Suprapubic skin (tissue), 4 donors: Measurements from ENCODE around the gene C2CD4C. TPM values are rescaled to one million over a fixed set of nuclear protein-coding genes. Genes with fewer than 3 reads are reported as not detected.

Source experiments
- DNase-seq, 2 donors: peaks; one replicate each; pipeline ENCODE4 v3.0.0-alpha.2; 2019; ENCODE audit warnings: low spot score in 2 of 2
- H3K27ac ChIP-seq: fragments of 200-600 bp; sonication (generic); one replicate; pipeline ENCODE4 v1.5.1; 2019
- H3K27me3 ChIP-seq: fragments of 200-600 bp; sonication (generic); one replicate; pipeline ENCODE4 v1.5.1; 2019
- H3K36me3 ChIP-seq: fragments of 200-600 bp; sonication (generic); one replicate; pipeline ENCODE4 v1.5.1; 2019
- H3K4me1 ChIP-seq: fragments of 200-600 bp; sonication (generic); one replicate; pipeline ENCODE4 v1.5.1; 2019
- H3K4me3 ChIP-seq: fragments of 200-600 bp; sonication (generic); one replicate; pipeline ENCODE4 v1.5.1; 2019; ENCODE audit warnings: mild to moderate bottlenecking
- H3K9me3 ChIP-seq: fragments of 200-600 bp; sonication (generic); one replicate; pipeline ENCODE4 v1.5.1; 2019
- EP300 ChIP-seq: sonication (generic); formaldehyde crosslinking; IDR thresholded peaks from one replicate; pipeline ENCODE4 v1.6.1; 2017; ENCODE audit warnings: antibody characterized with exemption
- POLR2A ChIP-seq, 2 donors: fragments of 450-650 bp; IDR thresholded peaks; one replicate each; pipeline ENCODE4 v1.6.1; 2017; ENCODE audit warnings: antibody characterized with exemption in 2 of 2, mild to moderate bottlenecking in 2 of 2, moderate library complexity in 2 of 2
- POLR2AphosphoS5 ChIP-seq, 3 donors: sonication (generic); formaldehyde crosslinking; IDR thresholded peaks; one replicate each; pipeline ENCODE4 v1.6.1; 2017; ENCODE audit warnings: antibody characterized with exemption in 3 of 3
- WGBS: methylation state at CpG from one replicate; pipeline ENCODE4 v1.1.5; 2018; 5-methylcytosine and 5-hydroxymethylcytosine counted together
- total RNA-seq, 4 donors: library from RNA; depleted of rRNA; stranded (reverse); fragments of >200 nt; gene quantifications; one replicate each; pipeline ENCODE4 v1.1.0, GENCODE V29; 2016
- TF ChIP-seq, protein P1 (sequence below), 2 donors: fragments of 200-600 bp in 1 of 2; fragments of 450-650 bp in 1 of 2; sonication (generic) in 1 of 2; IDR thresholded peaks; one replicate each; pipeline ENCODE4 v1.5.1; 2016 to 2019; ENCODE audit warnings: antibody characterized with exemption in 2 of 2, mild to moderate bottlenecking in 1 of 2, moderate library complexity in 1 of 2

C2CD4C gene
- total RNA-seq, 4 donors from 2014 or later, result 0.13 to 2.3 (median 0.52) TPM

- no peaks in the 10 kb centered on the region for H3K9me3 ChIP-seq
- H3K4me1 ChIP-seq, result peaks cover 31% of the 10 kb centered on the region
- H3K36me3 ChIP-seq, result no peaks in the 10 kb centered on the region
- no peak for DNase-seq
- H3K27ac ChIP-seq, result no peak overlapping the region
- no peak overlapping the region for H3K4me3 ChIP-seq
- TF ChIP-seq POLR2A (IDR thresholded peaks at IDR 0.05), result no peak
- no peak for TF ChIP-seq POLR2AphosphoS5 (IDR thresholded peaks at IDR 0.05)
- TF ChIP-seq, protein P1, sequence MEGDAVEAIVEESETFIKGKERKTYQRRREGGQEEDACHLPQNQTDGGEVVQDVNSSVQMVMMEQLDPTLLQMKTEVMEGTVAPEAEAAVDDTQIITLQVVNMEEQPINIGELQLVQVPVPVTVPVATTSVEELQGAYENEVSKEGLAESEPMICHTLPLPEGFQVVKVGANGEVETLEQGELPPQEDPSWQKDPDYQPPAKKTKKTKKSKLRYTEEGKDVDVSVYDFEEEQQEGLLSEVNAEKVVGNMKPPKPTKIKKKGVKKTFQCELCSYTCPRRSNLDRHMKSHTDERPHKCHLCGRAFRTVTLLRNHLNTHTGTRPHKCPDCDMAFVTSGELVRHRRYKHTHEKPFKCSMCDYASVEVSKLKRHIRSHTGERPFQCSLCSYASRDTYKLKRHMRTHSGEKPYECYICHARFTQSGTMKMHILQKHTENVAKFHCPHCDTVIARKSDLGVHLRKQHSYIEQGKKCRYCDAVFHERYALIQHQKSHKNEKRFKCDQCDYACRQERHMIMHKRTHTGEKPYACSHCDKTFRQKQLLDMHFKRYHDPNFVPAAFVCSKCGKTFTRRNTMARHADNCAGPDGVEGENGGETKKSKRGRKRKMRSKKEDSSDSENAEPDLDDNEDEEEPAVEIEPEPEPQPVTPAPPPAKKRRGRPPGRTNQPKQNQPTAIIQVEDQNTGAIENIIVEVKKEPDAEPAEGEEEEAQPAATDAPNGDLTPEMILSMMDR (IDR thresholded peaks at IDR 0.05), result no peak
- TF ChIP-seq EP300, result no peak
- peaks cover 55% of the 10 kb centered on the region for H3K27me3 ChIP-seq
- 53% methylated on average over 17 of the region's 17 CpGs for WGBS
Measured at GRCh38 chr19:371501-372168, 37.3 kb downstream of the C2CD4C start.

DNA sequence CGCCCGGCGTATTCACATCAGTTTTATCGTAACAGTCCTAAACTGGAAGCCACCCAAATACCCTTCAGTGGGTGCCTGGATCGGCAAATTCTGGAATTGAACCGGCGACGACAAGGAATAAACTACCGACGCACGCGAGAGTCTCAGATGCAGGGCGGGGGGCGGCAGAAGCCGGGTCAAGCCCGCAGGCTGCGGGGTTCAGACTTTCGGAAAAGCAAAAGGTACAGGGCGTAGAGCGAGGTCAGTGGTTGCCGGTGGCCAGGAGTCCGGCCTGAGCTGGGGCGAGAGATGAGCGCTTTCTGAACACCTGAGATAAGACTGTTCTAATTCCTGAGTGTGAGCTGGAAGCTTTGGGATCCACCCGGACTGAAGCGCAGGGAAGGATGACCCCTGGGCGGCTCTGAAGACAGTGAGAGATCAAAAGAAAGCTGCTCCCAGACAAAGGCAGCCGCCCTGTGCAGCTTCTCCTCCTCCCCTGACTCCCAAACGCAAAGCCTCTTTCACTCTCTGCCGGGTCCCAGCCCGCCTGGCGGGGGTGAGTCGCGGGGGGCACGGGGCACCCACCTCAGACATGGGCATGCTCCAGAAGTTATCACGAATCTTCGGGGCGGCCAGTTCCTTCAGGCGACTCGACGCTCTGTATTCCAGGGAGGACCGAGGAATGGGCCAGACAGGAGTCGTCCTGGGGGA is 38.2 kb downstream of the C2CD4C start:
- Histone ChIP-seq H3K27me3 (peaks cover 56% of the 10 kb centered on the region), H3K4me1 (peaks cover 31% of the 10 kb centered on the region), H3K9me3 (no peaks in the 10 kb centered on the region), H3K36me3 (no peaks in the 10 kb centered on the region), H3K27ac (no peak overlapping the region), H3K4me3 (no peak overlapping the region)
- WGBS, result 88% methylated on average over 35 of the region's 43 CpGs
- TF ChIP-seq, protein P1 (IDR thresholded peaks at IDR 0.05), result no peak
- TF ChIP-seq POLR2AphosphoS5 (IDR thresholded peaks at IDR 0.05) (no peak), EP300 (no peak), POLR2A (IDR thresholded peaks at IDR 0.05) (no peak)
- no peak for DNase-seq

GRCh38 chr19:369876-370275 is 39.1 kb downstream of the C2CD4C start:
- TF ChIP-seq POLR2A (IDR thresholded peaks at IDR 0.05), result no peak
- TF ChIP-seq POLR2AphosphoS5 (IDR thresholded peaks at IDR 0.05), result no peak
- TF ChIP-seq, protein P1 (IDR thresholded peaks at IDR 0.05), result no peak
- TF ChIP-seq EP300, result no peak
- no peak for DNase-seq

GRCh38 chr19:369256-369655 is 39.7 kb downstream of the C2CD4C start:
- H3K36me3 ChIP-seq, result no peaks in the 10 kb centered on the region
- H3K4me3 ChIP-seq, result no peak overlapping the region
- WGBS, result 94% methylated on average over 13 of the region's 13 CpGs
- no peak overlapping the region for H3K27ac ChIP-seq
- H3K9me3 ChIP-seq, result no peaks in the 10 kb centered on the region
- peaks cover 23% of the 10 kb centered on the region for H3K4me1 ChIP-seq
- H3K27me3 ChIP-seq, result peaks cover 59% of the 10 kb centered on the region
- TF ChIP-seq, protein P1 (IDR thresholded peaks at IDR 0.05), result no peak
- TF ChIP-seq POLR2AphosphoS5 (IDR thresholded peaks at IDR 0.05) (no peak), POLR2A (IDR thresholded peaks at IDR 0.05) (no peak), EP300 (no peak)
- DNase-seq, result no peak

More at GRCh38 chr19:369876-370275, 39.1 kb downstream of the C2CD4C start:
- H3K36me3 ChIP-seq, result no peaks in the 10 kb centered on the region
- 95% methylated on average over 14 of the region's 14 CpGs for WGBS
- H3K9me3 ChIP-seq, result no peaks in the 10 kb centered on the region
- H3K4me3 ChIP-seq, result no peak overlapping the region
- H3K4me1 ChIP-seq, result peaks cover 29% of the 10 kb centered on the region
- peaks cover 59% of the 10 kb centered on the region for H3K27me3 ChIP-seq
- no peak overlapping the region for H3K27ac ChIP-seq

DNA sequence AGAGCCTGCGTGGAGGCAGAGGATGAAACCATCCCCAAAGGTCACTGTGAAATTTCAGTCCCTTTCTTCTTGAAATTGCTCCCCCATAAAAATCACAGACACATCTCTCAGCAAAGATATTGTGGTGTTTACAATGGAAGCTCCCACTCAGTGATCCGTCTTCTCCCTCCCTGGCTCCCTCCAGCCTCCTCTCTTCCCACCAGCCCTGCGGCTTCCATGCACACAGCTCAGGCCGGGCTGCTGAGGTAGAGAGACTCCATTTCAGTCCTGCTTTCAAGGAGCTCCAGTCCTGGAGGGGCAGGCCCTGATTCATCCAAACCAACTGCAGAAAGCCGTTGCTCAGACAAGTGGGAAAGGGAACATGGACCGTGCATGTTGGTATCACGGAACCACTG is 40.3 kb downstream of the C2CD4C start:
- TF ChIP-seq POLR2AphosphoS5 (IDR thresholded peaks at IDR 0.05), result no peak
- no peak for TF ChIP-seq POLR2A (IDR thresholded peaks at IDR 0.05)
- TF ChIP-seq, protein P1 (IDR thresholded peaks at IDR 0.05), result no peak
- TF ChIP-seq EP300, result no peak
- H3K4me1 ChIP-seq, result peaks cover 17% of the 10 kb centered on the region
- no peak overlapping the region for H3K27ac ChIP-seq
- 82% methylated on average over 7 of the region's 7 CpGs for WGBS
- peak in 1 of 2 donors; percentile 31 for DNase-seq
- H3K27me3 ChIP-seq, result peaks cover 55% of the 10 kb centered on the region
- no peaks in the 10 kb centered on the region for H3K36me3 ChIP-seq
- H3K4me3 ChIP-seq, result no peak overlapping the region
- no peaks in the 10 kb centered on the region for H3K9me3 ChIP-seq
